ENCODE measurements around the gene RAB3B. TPM values are rescaled to one million over a fixed set of nuclear protein-coding genes. Genes with fewer than 3 reads are reported as not detected.

Gene RAB3B
- total and polyA plus RNA-seq, 2 of the 4 experiments (the other 2 are of a cell fraction), result 33.6 to 78.5 TPM

GRCh38 chr1:51863384-51863783 lies 127.1 kb downstream of the RAB3B start:
- no peak overlapping the region for H2BK15ac ChIP-seq (ENCODE audit: low read depth, low read length)
- H3K4me3 ChIP-seq (ENCODE audit: insufficient read depth, low read depth, low read length), result no peak overlapping the region
- no peak overlapping the region for H3K56ac ChIP-seq (ENCODE audit: extremely low read depth, insufficient read depth, low read length)
- WGBS, 2 experiments (ENCODE audit: extremely low coverage in 2 of 2, insufficient read length in 1 of 2), result no CpG with 5 or more reads among the region's 2 CpGs
- no peak overlapping the region for H4K5ac ChIP-seq (ENCODE audit: low read depth, low read length)
- no peak overlapping the region for H2AFZ ChIP-seq (replicated peaks; ENCODE audit: low read length, poor library complexity)
- TF ChIP-seq MAFK (IDR thresholded peaks at IDR 0.05; ENCODE audit: low read depth, low read length), result no peak
- H3K27me3 ChIP-seq (ENCODE audit: control insufficient read depth, insufficient read depth, low read length), result no peaks in the 10 kb centered on the region
- H4K20me1 ChIP-seq (ENCODE audit: insufficient read depth, low read length), result peaks cover 51% of the 10 kb centered on the region
- H2AK9ac ChIP-seq (replicated peaks; ENCODE audit: low read depth, low read length, poor library complexity), result no peak overlapping the region
- ChIA-PET CTCF (no interaction called here), POLR2A (ENCODE audit: unreplicated experiment) (no interaction called here)
- H3K36me3 ChIP-seq (ENCODE audit: control insufficient read depth, insufficient read depth, low read length), result peaks cover 3% of the 10 kb centered on the region
- H3K27ac ChIP-seq (ENCODE audit: insufficient read depth, low read length), result no peak overlapping the region
- H3K18ac ChIP-seq (ENCODE audit: low read depth, low read length), result no peak overlapping the region
- H3K79me1 ChIP-seq (ENCODE audit: low read depth in 1 of 2, low read length in 2 of 2), result peaks cover 27 to 60% of the 10 kb centered on the region in 2 experiments
- H4K91ac ChIP-seq (ENCODE audit: insufficient read depth, low read depth, low read length), result no peak overlapping the region
- H3K4ac ChIP-seq (ENCODE audit: low read depth, low read length), result no peak overlapping the region
- DNase-seq (no peak), ATAC-seq (ENCODE audit: low read depth) (no peak)
- H2BK5ac ChIP-seq (ENCODE audit: low read depth, low read length, poor library complexity, severe bottlenecking), result no peak overlapping the region
- H2AK5ac ChIP-seq (ENCODE audit: low read depth, low read length), result no peak overlapping the region
- no peak overlapping the region for H2BK20ac ChIP-seq (ENCODE audit: low read depth, low read length)
- no TSS peak for BruUV-seq (replicated peaks)
- intact Hi-C loops (cut with micrococcal nuclease) (no loop called here), in situ Hi-C loops (cut with MboI; ENCODE audit: low sequenced_read_pairs) (no loop called here), dilution Hi-C loops (cut with HindIII; ENCODE audit: low sequenced_read_pairs, unreplicated experiment) (no loop called here)
- peaks cover 5% of the 10 kb centered on the region for H3K9me1 ChIP-seq (ENCODE audit: insufficient read depth, low read length)
- H3K9ac ChIP-seq (ENCODE audit: low read depth, low read length), result no peak overlapping the region
- H3K4me2 ChIP-seq (ENCODE audit: low read depth, low read length), result no peak overlapping the region
- H3K23ac ChIP-seq (ENCODE audit: low read depth, low read length), result no peak overlapping the region
- no peak overlapping the region for H3K14ac ChIP-seq (replicated peaks; ENCODE audit: low read depth, low read length)
- no peak overlapping the region for H4K8ac ChIP-seq (ENCODE audit: low read depth in 2 of 2, low read length in 2 of 2)
- H3K4me1 ChIP-seq (ENCODE audit: control insufficient read depth, insufficient read depth, low read length), result no peaks in the 10 kb centered on the region
- no peaks in the 10 kb centered on the region for H3K9me3 ChIP-seq (ENCODE audit: control insufficient read depth, insufficient read depth, low read length)
- H2BK120ac ChIP-seq (ENCODE audit: low read depth, low read length), result no peak overlapping the region

Data from IMR-90 (cell line).